ENCODE measurements around the gene DDA1. TPM values are rescaled to one million over a fixed set of nuclear protein-coding genes. Genes with fewer than 3 reads are reported as not detected.

DDA1 gene
- total and polyA plus RNA-seq, 9 of the 15 experiments (the other 6 are each of a cell fraction or from before 2014, with no cell fraction given): 1.4 to 83.8 (median 33.8) TPM

- TF ChIP-seq ATF2 (CRISPR knock-in tag; IDR thresholded peaks at IDR 0.05) (no peak), ZNF592 (IDR thresholded peaks at IDR 0.05) (0 out of 2 replicates have a peak, but pooled peaks have one; percentile 25), PREB (CRISPR knock-in tag; IDR thresholded peaks at IDR 0.05) (no peak), MTA3 (IDR thresholded peaks at IDR 0.05; ENCODE audit: borderline replicate concordance) (peak; percentile 86), ZMIZ1 (IDR thresholded peaks at IDR 0.05; ENCODE audit: low read depth in 2 of 2, low read length in 2 of 2) (peak in 1 of 2 experiments; percentile 37; a peak in 1 of 4 replicates), EP400 (IDR thresholded peaks at IDR 0.05) (no peak), DNMT1 (IDR thresholded peaks at IDR 0.05) (no peak), POLR2B (IDR thresholded peaks at IDR 0.05; ENCODE audit: low read depth, partially characterized antibody) (peak; percentile 50), RBFOX2 (IDR thresholded peaks at IDR 0.05; ENCODE audit: low read depth, low read length) (peak; percentile 80), USF2 (CRISPR knock-in tag; IDR thresholded peaks at IDR 0.05) (peak; percentile 70), CHAMP1 (IDR thresholded peaks at IDR 0.05) (no peak), SMAD3 (CRISPR knock-in tag; conservative IDR thresholded peaks at IDR 0.05) (no peak)
Observed at GRCh38 chr19:17303167-17303939, 6.0 kb upstream of the DDA1 start, which contains the start of gene ABHD8 (continued).

All from K562 (cell line).